Fibroblast of skin of left biceps (primary cell): Measurements from ENCODE around the gene EPS8L3.
A peak's percentile ranks its signal among the peaks of the same experiment; 100 is the strongest.

Experiments
- DNase-seq, 2 experiments: peaks; one replicate each; pipeline ENCODE4 v3.0.0-alpha.2; 2013; ENCODE audit warnings: low read depth in 2 of 2

The EPS8L3 gene

DNA sequence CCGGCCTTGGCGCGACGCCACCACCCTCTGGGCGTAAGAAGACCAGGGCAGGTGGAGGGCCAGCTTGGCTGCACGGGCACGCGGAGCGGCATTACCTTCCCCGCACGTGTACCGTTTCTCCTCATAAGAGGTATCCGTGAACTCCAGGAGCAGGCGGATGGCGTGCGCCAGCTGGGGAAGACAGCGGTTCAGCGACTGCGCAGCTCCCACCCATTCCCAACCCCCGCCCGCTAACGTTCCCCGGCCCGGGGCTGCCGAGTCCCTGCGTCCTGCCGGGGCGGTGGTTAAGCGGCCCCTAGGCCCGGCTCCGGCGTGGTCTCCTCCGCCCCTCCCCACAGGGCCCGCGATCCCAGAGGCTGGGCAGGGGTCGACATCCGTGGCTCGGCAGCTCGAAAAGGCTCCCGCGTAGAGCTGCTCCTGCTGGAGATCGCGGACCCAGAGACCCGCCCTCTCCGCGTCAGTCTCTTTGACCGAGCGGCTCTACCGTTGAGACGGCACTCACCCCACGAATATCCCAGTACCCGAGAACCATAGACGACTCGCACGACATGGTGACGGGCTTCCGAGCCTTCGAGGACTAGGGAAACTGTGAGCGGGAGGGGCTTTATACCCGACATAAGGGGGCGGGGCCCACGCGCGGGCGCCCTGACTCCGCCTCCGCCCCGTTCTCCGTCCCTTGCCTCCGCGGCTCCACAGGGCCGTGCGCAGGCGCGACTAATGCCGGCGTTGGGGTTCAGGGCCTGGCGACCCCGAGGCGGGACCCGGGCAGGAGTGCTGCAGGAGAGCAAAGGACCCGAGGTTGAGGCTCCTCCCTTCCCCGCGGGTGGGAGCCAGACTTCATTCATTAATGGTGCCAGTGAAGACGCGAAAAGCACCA lies 23.7 kb downstream of the EPS8L3 start:
- DNase-seq, result peak in 1 of 2 experiments; percentile 36

DNA sequence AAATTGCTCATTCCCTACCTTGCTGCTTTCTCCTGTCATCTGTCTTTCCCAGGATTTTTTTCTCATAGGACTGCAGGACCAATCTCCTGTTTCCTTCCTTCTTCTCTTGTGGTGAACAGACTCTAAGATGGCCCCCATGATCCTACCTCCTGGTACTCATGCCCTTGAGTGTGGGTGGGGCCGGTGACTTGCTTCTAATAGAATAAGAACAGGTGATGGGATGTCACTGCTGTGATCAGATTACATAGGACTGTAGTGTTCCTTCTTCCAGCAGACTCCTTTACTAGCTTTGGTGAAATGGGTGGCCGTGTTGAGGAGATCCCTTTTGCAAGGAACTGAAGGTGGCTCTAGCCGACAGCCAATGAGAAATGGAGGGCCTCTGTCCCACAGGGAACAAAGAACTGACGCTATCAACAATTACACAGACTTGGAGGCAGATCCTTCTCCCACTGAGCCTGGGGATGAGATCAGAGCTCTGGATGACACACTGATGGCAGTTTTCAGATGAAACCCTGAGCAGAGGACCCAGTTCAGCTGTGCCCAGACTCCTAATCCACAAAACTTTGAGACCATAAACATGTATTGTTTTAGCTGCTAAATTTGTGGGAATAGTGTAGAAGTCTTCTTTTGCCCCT lies 30.4 kb downstream of the EPS8L3 start:
- no peak for DNase-seq

DNA sequence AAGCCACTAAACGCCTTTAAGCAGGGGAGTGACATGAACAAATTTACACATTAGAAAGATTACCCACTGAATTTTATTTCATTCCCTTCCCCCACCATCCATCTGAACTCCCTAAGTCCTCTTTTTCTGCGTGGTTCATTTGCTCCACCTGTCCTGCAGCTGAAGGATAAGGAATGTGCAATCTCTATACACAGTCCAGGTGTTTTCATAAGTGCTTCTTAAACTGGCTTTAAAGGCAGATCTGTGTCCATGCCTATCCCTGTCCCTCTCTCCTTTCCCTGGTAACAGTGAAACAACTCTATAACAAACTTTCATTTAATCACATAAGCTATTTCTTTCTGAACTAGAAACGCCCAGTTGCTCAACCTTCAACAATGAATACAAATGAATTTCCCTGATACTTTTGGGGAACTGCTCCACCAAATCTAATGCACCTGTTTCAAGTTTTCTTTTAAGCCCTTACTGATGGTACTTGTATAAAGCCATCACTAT lies 31.3 kb downstream of the EPS8L3 start:
- DNase-seq, result no peak

DNA sequence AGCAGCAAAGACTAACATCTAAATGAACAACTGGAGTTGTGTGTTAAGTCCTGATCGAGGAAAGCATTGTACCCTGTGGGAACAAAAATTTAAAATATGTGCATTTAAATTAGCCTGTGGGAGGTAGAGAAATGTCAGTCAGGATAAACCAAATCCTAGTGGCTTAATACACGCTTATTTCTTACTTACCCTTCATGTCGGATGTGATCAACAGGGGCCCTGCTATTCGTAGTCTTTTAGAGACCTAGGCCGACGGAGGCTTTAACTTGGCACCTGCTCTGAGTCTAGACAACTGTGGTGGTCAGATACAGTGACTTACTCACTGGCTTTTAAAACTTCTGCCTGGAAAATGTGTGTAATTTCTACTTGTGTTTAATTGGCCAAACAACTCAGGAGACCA lies 33.1 kb downstream of the EPS8L3 start:
- DNase-seq, result no peak

DNA sequence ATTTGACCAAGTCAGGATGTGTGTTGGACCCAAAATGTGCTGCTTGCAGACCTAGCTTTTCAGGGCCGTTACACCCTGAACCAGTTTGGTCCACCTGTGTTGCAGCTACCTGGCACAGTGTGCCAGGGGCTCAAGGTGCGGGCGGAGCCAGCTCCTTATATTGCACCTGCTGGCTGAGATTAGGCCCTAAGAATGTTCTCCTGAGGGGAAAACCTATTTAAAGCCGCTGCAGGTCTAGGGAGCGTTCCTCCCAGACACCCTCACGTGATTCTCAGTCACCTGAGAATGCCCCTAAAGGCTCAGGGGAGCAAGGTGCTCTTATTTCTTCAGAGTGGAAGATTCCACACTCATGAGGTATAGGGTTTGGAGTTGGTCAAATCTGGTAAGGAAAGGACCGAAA lies 34.9 kb downstream of the EPS8L3 start:
- no peak for DNase-seq

DNA sequence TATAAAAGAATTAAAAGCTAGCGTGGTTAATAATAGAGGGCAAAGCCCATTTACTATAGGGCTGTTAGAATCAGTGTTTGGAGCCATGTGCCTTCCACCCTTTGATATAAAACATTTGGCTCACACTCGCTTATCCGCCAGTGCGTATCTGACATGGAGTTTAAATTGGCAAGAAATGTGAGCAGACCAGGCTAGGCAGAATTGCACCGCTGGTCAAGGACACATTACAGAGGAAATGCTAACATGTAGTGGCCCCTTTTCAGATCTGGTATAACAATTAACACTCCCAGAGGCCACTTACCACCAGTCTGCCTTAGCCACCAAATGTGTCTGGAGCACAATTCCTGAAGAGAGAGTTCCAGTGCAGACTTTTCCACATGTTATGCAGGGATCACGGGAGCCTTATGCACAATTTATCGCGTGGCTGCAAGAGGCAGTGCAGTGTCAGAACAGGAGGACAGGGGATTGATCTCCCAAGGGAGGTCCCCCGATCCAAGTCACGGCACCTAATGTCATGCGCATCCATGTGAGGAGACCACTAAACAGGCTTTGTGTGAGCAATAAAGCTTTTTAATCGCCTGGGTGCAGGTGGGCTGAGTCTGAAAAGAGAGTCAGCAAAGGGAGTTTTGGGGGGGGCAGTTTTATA lies 36.9 kb downstream of the EPS8L3 start:
- no peak for DNase-seq

DNA sequence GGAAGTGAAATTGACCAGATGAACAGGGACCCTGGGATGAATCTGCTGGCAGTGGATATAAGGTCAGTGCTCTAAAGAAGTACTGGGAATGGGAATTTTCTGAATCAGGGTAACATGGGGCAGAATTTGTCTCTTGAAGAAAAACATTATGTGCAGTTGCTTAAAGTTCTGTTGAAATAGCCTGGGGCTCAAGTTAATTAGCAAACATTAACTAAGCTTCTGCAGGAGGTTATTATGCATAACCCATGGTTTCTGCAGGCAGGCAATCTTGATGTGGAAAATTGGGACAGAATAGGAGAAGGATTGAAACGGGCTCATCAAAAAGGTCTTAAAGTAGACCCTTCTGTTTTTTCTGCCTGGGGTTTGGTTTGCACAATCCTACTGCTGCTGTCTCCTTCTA lies 37.7 kb downstream of the EPS8L3 start:
- DNase-seq, result no peak

DNA sequence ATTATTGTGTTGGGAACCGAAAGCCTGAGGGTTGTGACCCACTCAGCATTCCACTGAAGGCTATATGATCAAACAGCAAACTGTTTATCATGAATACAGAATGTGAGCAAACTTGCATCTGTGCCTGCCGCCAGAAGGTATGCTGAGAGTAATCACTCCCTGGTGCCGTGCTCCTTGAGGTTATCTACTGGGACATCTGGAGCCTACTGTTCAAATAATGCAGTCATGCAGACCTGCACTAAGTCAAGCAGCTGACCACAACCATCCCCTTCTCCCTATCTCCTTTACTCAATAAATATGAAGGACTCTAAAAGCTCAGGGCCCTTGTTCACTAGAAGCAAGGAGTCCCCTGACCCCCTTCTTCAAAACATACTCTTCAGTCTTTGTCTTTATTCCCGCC lies 38.2 kb downstream of the EPS8L3 start:
- no peak for DNase-seq

DNA sequence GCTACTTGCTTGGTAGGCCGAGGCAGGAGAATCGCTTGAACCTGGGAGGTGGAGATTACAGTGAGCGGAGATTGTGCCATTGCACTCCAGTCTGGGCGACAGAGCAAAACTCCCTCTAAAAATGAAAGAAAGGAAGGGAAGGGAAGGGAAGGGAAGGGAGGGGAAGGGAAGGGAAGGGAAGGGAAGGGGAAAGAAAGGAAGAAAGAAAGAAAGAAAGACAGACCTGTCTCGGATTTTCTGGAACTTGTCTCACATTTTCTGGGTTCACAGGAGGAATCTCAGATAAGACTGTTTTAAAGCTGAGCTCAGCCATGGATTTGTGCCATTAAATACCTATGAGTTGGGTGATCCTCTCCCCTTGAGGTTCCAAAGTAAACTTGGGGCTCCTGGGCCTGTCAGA lies 38.8 kb downstream of the EPS8L3 start:
- no peak for DNase-seq

DNA sequence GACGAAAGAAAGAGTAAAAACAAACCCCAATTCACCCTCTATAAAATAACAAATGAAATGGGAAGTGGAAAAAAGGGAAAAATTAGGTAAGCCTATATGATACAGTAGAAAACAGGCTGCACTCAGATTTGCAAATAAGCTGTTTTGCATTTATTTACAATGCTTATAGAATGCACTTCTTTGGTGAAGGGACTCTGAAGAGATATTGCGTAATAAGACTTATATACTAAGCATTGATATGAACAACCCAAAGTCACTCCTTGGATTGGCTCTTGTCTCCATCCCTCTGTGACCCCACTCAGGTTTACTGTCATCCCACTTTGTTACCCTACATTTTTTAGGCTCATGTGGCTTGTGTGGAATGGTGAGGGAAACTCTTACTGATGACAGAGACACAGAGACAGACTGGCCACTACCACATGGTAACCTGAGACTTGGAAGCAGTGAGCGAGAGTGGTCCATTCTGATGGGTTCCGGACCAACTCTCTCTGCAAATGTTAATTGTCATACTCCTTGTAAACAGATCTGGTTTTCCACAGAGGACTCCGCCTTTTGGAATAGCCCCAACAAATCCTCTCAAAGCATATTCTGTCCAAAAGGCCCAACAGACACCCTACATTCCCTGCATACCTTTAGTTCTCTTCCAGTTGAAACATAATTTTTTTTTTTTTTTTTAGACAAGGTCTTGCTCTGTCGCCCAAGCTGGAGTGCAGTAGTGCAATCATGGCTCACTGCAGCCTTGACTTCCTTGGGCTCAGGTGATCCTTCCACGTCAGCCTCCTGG lies 40.6 kb downstream of the EPS8L3 start:
- peak in 1 of 2 experiments; percentile 15 for DNase-seq

DNA sequence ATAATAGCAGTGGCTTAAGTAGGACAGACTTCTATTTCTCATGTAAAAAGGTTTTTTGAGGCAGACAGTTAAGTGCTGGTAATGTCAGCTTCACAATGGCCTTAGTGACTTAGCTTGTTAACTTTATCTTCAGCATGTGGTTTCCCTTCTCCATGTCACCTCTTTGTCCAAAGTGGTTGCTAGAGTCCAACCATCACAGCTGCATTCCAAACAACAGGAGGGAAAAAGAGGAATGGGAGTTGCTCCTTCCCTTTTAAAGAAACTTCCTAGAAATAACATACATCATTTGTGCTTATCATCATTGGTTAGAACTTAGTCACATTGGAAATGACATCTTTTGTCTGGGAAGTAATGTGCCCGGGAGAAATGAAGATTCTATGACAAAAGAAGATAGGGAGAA lies 41.8 kb downstream of the EPS8L3 start:
- no peak for DNase-seq

DNA sequence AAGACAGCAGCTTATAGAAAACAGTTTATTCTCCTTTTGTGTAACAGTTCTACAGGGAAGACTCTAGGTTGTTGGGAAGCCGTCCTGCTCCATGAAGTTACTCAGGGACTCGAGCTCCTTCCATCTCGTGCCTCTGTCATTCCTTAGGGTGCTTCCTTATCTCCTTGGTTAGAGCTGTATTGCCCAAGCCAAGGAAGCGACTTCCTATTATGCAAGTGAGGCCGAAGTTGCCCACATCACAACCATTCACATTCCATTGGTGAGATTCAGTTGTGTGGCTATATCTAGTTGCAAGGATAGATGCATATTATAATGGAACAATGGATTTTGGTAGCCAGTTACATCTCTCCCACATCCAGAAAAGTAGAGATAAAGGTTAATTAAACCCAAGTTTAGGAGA lies 42.7 kb downstream of the EPS8L3 start:
- no peak for DNase-seq

DNA sequence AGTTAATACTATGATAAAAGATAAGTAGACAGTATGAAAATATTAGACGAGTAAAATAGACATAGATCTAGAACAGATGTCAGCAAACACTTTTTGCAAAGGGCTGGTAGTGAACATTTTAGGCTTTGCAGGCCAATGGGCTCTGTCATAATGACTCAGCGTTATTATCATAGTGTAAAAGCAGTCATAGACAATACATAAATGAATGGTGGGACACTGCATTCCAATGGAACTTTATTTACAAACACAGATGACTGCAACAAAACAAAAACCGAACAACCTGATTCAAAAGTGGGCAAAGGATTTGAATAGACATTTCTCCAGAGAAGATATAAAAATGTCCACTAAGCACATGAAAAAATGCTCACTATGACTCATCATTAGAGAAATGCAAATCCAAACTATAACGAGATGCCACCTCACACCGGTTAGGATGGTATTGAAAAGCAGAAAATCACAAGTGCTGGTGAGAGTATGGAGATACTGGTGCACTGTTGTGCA lies 44.3 kb downstream of the EPS8L3 start:
- no peak for DNase-seq

DNA sequence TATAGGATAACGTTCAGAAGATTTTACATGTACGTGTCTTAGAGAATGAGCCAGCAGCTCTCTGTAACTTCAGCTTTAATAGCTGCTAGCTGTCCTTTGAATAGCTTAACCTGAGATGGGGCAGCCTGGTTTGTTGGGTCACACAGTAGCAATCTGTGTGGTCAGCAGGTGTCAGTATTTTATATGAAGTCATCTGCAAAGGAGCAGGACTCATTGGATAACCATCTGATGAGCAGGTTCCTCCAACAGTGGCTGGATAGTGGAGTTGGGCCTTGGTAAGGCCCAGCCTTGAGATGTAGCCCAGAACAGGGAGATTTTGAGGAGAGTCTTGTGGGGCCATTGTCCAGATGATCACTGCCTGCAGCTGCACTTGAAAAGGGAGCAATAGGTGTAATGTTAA lies 45.2 kb downstream of the EPS8L3 start:
- no peak for DNase-seq

DNA sequence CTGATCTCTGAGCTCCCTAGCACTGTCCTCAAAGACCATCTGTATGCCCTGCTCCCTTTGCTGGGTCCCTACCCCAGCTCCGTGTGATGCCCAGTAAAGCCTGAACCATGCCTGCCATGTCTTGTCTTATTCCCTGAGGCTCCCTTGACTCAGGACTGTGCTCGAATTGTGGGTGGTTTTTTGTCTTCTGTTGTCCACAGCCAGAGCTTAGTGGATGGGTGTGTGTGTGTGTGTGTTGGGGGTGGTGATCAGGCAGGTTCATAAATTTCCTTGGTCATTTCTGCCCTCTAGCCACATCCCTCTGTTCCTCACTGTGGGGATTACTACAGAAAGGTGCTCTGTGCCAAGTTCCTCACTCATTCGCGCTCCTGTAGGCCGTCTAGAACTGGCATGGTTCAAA lies 46.0 kb downstream of the EPS8L3 start:
- DNase-seq, result no peak

DNA sequence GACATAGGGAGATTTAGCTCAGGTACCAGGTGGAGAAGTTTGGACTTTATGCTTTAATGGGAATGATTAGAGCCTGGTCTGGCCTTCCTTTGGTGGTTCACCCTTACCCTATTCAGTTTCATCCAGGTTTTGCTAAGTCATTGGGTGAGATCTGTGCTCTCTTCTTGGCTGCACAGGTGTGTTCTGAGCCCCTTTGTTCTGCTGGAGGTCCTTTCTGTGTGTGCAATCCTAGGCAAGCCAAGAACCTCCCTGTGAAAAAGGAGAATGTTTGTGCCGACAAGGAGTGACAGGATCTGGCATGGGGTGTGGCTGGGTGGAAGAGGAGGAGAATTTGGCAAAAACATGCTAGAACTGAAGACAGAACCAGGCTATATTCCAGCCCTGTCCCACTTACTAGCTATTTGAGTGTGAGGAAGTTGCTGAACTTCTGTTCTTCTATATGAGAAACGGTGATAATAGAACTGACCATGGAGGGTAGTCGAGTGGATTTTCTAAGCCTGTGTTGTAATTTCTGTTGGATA lies 47.1 kb downstream of the EPS8L3 start:
- DNase-seq, result no peak

DNA sequence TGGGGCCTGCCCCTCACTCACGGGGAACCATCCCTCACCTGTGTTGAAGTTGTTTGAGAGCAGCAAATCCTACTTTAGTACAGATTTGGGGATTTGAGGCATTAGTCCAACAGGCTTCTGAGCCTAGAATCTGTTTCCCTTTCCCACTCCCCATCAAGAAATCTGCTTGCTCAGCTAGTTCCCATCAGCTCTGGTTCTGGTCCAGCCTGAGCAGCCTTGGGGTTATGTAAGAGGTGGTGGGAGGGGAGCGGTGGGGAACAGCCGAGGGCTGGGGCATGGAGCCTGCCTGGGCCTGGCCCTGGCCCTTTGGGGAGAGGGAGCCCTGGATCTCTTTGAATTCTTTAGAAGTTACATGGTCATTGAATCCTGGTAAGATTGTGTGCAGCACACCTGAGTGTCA lies 47.6 kb downstream of the EPS8L3 start:
- DNase-seq, result no peak

DNA sequence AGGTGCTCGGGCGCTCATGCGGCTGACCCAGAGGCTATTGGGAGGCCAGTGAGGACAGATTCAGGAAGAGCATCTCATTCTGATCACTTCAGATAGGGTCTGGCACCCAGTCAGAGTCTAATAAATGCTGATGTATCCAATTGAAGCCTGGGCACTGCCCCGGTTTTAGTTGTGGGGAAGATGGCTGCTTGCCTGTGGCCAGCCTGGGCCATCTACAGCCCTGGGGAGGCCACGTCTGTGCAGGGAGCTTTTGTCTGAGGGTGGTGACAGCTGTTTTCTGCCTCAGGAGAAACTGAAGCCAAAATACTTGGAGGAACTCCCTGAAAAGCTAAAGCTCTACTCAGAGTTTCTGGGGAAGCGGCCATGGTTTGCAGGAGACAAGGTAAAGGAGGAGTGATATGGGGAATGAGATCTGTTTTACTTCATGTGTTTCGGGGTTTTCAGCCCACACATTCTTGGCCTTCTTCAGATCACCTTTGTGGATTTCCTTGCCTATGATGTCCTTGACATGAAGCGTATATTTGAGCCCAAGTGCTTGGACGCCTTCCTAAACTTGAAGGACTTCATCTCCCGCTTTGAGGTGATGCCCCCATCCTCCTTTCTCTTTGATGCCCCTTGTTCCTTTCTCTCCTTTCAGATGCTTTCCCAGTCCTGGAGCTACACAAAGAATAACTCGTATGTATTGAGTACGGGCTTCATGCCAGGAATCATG lies 48.9 kb downstream of the EPS8L3 start:
- DNase-seq, result no peak

DNA sequence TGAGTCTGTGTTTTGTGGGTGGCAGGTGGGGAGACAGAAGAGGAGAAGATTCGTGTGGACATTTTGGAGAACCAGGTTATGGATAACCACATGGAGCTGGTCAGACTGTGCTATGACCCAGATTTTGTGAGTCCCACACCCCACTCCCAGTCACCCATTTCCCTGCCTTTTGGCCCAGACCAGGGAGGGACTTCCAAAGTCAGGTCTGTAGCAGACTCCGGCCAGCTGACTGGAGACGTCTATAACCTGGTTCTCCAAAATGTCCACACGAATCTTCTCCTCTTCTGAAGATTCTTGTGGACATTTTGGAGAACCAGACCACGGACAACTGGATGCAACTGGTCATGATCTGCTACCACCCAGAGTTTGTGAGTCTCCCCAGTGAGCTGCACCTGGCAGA lies 50.1 kb downstream of the EPS8L3 start:
- DNase-seq, result no peak

DNA sequence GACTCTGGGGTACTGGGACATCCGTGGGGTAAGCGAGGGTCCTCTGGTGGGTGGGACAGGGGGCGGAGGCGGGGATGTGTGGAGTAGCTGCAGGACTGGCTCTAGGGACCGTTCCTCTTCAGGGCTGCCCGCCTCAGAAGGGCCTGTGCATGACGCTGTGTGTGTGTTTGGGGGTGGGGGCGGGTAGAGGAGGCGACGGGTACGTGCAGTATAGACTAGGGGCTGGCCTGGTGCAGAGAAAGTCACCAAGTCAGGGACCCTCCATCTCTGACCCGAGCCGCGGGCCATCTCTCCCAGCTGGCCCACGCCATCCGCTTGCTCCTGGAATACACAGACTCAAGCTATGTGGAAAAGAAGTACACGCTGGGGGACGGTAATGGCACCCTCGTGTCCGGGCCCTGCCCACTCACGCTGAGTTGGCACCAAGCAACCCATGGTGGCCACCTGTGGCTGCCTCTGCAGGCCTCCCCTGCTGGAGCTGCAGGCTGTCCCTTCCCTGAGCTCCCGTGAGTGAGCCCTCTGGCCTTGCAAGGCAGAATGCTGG lies 51.3 kb downstream of the EPS8L3 start:
- DNase-seq, result no peak
